T-helper 17 cell (primary cell): ENCODE results near the gene LRMDA. TPM values are rescaled to one million over a fixed set of nuclear protein-coding genes. Genes with fewer than 3 reads are reported as not detected.

Experiments
- total RNA-seq, 4 donors: library from RNA in 2 of 4; stranded (reverse) in 2 of 4; gene quantifications; one replicate each; pipeline ENCODE4 v1.2.3 and lab custom pipeline; 2022 to 2026

LRMDA gene
- total RNA-seq, 2 donors from 2014 or later: not detected

Other genes starting within 250 kb of the LRMDA start
- 100 to 1,000 TPM; 109 to 117 TPM for gene VDAC2, start 220.8 kb upstream of the LRMDA start, total RNA-seq
- gene COMTD1, start 195.7 kb upstream of the LRMDA start, total RNA-seq: 10 to 100 TPM; 18.1 to 23.8 TPM
- under 1 TPM; 0.12 to 0.50 TPM for gene ZNF503, start 29.9 kb upstream of the LRMDA start, total RNA-seq